Measurements from ENCODE around the gene THUMPD2. TPM values are rescaled to one million over a fixed set of nuclear protein-coding genes. Genes with fewer than 3 reads are reported as not detected.

THUMPD2 gene, protein sequence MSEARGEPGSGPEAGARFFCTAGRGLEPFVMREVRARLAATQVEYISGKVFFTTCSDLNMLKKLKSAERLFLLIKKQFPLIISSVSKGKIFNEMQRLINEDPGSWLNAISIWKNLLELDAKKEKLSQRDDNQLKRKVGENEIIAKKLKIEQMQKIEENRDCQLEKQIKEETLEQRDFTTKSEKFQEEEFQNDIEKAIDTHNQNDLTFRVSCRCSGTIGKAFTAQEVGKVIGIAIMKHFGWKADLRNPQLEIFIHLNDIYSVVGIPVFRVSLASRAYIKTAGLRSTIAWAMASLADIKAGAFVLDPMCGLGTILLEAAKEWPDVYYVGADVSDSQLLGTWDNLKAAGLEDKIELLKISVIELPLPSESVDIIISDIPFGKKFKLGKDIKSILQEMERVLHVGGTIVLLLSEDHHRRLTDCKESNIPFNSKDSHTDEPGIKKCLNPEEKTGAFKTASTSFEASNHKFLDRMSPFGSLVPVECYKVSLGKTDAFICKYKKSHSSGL
- total RNA-seq, result 2.5 and 4.9 TPM in 2 replicates

DNA sequence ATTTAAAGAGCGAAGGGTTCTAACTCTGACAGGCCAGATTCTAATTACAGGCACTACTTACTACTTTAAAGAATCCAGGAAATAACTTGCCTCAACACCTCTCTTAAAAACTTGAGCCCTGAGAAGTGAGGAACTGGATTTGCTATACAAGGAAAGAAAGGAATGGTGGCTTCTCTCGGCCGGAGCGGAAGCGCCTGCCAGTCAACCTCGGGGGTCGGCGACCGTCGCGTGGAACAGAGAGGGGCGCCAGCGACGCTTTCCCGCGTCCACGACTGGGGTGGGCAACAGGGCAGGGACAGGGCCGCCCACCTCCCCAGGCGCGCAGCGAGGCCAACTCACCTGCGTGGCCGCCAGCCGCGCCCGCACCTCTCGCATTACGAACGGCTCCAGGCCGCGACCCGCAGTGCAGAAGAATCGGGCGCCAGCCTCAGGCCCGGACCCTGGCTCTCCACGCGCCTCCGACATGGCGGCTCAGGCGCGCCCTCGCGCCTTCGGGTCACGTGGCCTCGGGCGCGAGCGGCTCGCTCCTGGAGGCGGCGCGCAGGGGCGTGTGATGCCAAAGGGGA lies at the start of gene THUMPD2:
Gene THUMPD2 (minus strand): TSS at position 484 of the 566 bp plus-strand sequence. CDS start 19 bp downstream, at position 465.

Other genes starting within 250 kb of the THUMPD2 start
- gene TMEM178A, start 113.3 kb downstream of the THUMPD2 start, total RNA-seq, result 4.4 and 12.5 TPM in 2 replicates

All from mesangial cell (primary cell).